SK-N-SH treated with all-trans-retinoic acid at 6 μM for 48 hours (cell line): ENCODE measurements around the gene CCDC137.

Source experiments
- ARNTL ChIP-seq: fragments of 450-650 bp; formaldehyde crosslinking; IDR thresholded peaks from 2 replicates; pipeline ENCODE4 v1.5.0; 2020; ENCODE audit warnings: low read depth, mild to moderate bottlenecking, moderate library complexity, borderline replicate concordance
- BACH2 ChIP-seq: fragments of 250-450 bp; sonication (Bioruptor Pico); IDR thresholded peaks from 2 replicates; pipeline ENCODE4 v1.9.0; 2021; ENCODE audit warnings: mild to moderate bottlenecking, borderline replicate concordance
- GLIS3 ChIP-seq: fragments of 250-450 bp; sonication (Bioruptor Pico); IDR thresholded peaks from 2 replicates; pipeline ENCODE4 v1.5.0; 2020; ENCODE audit warnings: mild to moderate bottlenecking, moderate library complexity
- OSR1 ChIP-seq: fragments of 250-450 bp; sonication (Bioruptor Pico); IDR thresholded peaks from 2 replicates; pipeline ENCODE4 v1.8.0; 2022; ENCODE audit warnings: moderate library complexity, mild to moderate bottlenecking, inconsistent platforms
- ZC3H10 ChIP-seq: fragments of 250-450 bp; sonication (Bioruptor Pico); IDR thresholded peaks from 2 replicates; pipeline ENCODE4 v1.5.1; 2021; ENCODE audit warnings: mild to moderate bottlenecking, moderate library complexity
- ZFP3 ChIP-seq: fragments of 250-450 bp; sonication (Bioruptor Pico); IDR thresholded peaks from 2 replicates; pipeline ENCODE4 v1.5.0; 2020; ENCODE audit warnings: mild to moderate bottlenecking, moderate library complexity
- ZFP30 ChIP-seq: fragments of 450-650 bp; formaldehyde crosslinking; IDR thresholded peaks from 2 replicates; pipeline ENCODE4 v1.5.0; 2022; ENCODE audit warnings: mild to moderate bottlenecking, moderate library complexity
- ZNF565 ChIP-seq: fragments of 450-650 bp; formaldehyde crosslinking; conservative IDR thresholded peaks from 2 replicates; pipeline ENCODE4 v1.5.0; 2020; ENCODE audit warnings: low read depth, mild to moderate bottlenecking, moderate library complexity
- ZNF8 ChIP-seq: fragments of 450-650 bp; formaldehyde crosslinking; IDR thresholded peaks from 2 replicates; pipeline ENCODE4 v1.5.0; 2020; ENCODE audit warnings: mild to moderate bottlenecking, moderate library complexity
- TF ChIP-seq, protein P1 (sequence below): fragments of 250-450 bp; sonication (Bioruptor Pico); IDR thresholded peaks from 2 replicates; pipeline ENCODE4 v1.8.0; 2020; ENCODE audit warnings: mild to moderate bottlenecking, moderate library complexity, borderline replicate concordance

GRCh38 chr17:81701288-81702071 is 34.9 kb downstream of the CCDC137 start:
- TF ChIP-seq ZC3H10 = no peak
- TF ChIP-seq, protein P1, sequence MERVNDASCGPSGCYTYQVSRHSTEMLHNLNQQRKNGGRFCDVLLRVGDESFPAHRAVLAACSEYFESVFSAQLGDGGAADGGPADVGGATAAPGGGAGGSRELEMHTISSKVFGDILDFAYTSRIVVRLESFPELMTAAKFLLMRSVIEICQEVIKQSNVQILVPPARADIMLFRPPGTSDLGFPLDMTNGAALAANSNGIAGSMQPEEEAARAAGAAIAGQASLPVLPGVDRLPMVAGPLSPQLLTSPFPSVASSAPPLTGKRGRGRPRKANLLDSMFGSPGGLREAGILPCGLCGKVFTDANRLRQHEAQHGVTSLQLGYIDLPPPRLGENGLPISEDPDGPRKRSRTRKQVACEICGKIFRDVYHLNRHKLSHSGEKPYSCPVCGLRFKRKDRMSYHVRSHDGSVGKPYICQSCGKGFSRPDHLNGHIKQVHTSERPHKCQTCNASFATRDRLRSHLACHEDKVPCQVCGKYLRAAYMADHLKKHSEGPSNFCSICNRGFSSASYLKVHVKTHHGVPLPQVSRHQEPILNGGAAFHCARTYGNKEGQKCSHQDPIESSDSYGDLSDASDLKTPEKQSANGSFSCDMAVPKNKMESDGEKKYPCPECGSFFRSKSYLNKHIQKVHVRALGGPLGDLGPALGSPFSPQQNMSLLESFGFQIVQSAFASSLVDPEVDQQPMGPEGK (CRISPR knock-in tag) = no peak
- no peak for TF ChIP-seq OSR1 (CRISPR knock-in tag)
- no peak for TF ChIP-seq BACH2 (CRISPR knock-in tag)
- TF ChIP-seq ARNTL (CRISPR knock-in tag) = no peak
- no peak for TF ChIP-seq ZFP30
- TF ChIP-seq ZNF8 (CRISPR knock-in tag) = no peak
- no peak for TF ChIP-seq GLIS3 (CRISPR knock-in tag)
- TF ChIP-seq ZFP3 (CRISPR knock-in tag) = no peak
- TF ChIP-seq ZNF565 (CRISPR knock-in tag) = no peak
